Hepatocyte (in vitro differentiated cells): ENCODE measurements around the gene CIAPIN1. TPM values are rescaled to one million over a fixed set of nuclear protein-coding genes. Genes with fewer than 3 reads are reported as not detected.

Experiments used
- DNase-seq: peaks from one replicate; pipeline ENCODE4 v3.0.0-alpha.2; 2016; ENCODE audit warnings: low spot score
- H2AFZ ChIP-seq: fragments of 200-600 bp; sonication (generic); 2 replicates; pipeline ENCODE4 v1.6.0; 2016; ENCODE audit warnings: antibody characterized with exemption, mild to moderate bottlenecking
- H3K27ac ChIP-seq: fragments of 200-600 bp; sonication (generic); 2 replicates; pipeline ENCODE4 v1.5.1; 2016; ENCODE audit warnings: mild to moderate bottlenecking
- H3K27me3 ChIP-seq: fragments of 200-600 bp; sonication (generic); 2 replicates; pipeline ENCODE4 v1.6.1; 2016
- H3K36me3 ChIP-seq: fragments of 200-600 bp; sonication (generic); replicated peaks from 2 replicates; pipeline ENCODE4 v1.5.1; 2016; ENCODE audit warnings: low read depth; ENCODE audit not compliant: insufficient read depth
- H3K4me1 ChIP-seq: fragments of 200-600 bp; sonication (generic); 2 replicates; pipeline ENCODE4 v1.5.1; 2016; ENCODE audit warnings: mild to moderate bottlenecking, moderate library complexity; ENCODE audit not compliant: insufficient read depth
- H3K4me2 ChIP-seq: fragments of 200-600 bp; sonication (generic); 2 replicates; pipeline ENCODE4 v1.6.0; 2016
- H3K4me3 ChIP-seq: fragments of 200-600 bp; sonication (generic); 2 replicates; pipeline ENCODE4 v1.5.1; 2016; ENCODE audit warnings: mild to moderate bottlenecking
- H3K79me2 ChIP-seq: fragments of 200-600 bp; sonication (generic); 2 replicates; pipeline ENCODE4 v1.6.0; 2017; ENCODE audit warnings: mild to moderate bottlenecking
- H3K9me2 ChIP-seq: fragments of 200-600 bp; sonication (generic); replicated peaks from 2 replicates; pipeline ENCODE4 v1.6.0; 2017; ENCODE audit warnings: mild to moderate bottlenecking; ENCODE audit not compliant: insufficient read depth
- H3K9me3 ChIP-seq: fragments of 200-600 bp; sonication (generic); 2 replicates; pipeline ENCODE4 v1.5.1; 2016; ENCODE audit warnings: low read depth, mild to moderate bottlenecking
- H4K20me1 ChIP-seq: fragments of 200-600 bp; sonication (generic); 2 replicates; pipeline ENCODE4 v1.6.0; 2016; ENCODE audit warnings: mild to moderate bottlenecking; ENCODE audit not compliant: insufficient read depth, poor library complexity, severe bottlenecking
- CTCF ChIP-seq: fragments of 200-600 bp; sonication (generic); IDR thresholded peaks from 2 replicates; pipeline ENCODE4 v1.5.1; 2016; ENCODE audit warnings: antibody characterized with exemption, mild to moderate bottlenecking; ENCODE audit not compliant: poor library complexity
- EZH2 ChIP-seq: fragments of 200-600 bp; sonication (generic); IDR thresholded peaks from 2 replicates; pipeline ENCODE4 v1.6.1; 2016; ENCODE audit warnings: antibody characterized with exemption, mild to moderate bottlenecking, borderline replicate concordance
- EZH2phosphoT487 ChIP-seq: fragments of 200-600 bp; sonication (generic); IDR thresholded peaks from one replicate; pipeline ENCODE4 v1.6.1; 2018; ENCODE audit warnings: antibody characterized with exemption, mild to moderate bottlenecking, low read depth, moderate library complexity; ENCODE audit not compliant: unreplicated experiment, severe bottlenecking
- WGBS: methylation state at CpG from one replicate; pipeline ENCODE4 v1.1.6; 2016; ENCODE audit warnings: low lambda C conversion rate; ENCODE audit errors: missing lambda C conversion rate; 5-methylcytosine and 5-hydroxymethylcytosine counted together
- polyA plus RNA-seq: library from polyadenylated mRNA; unstranded; fragments of >200 nt; fragmentation: Nextera tagmentation; extraction: Ambion mirVana; gene quantifications from 2 replicates; pipeline ENCODE4 v1.2.1, GENCODE V29; 2016
- total RNA-seq: library from RNA; depleted of rRNA; stranded (reverse); fragments of >200 nt; gene quantifications from 2 replicates; pipeline ENCODE4 v1.2.3, GENCODE V29; 2014

The CIAPIN1 gene
- total and polyA plus RNA-seq, 2 experiments from 2014 or later, result 54.2 to 56.1 TPM

DNA sequence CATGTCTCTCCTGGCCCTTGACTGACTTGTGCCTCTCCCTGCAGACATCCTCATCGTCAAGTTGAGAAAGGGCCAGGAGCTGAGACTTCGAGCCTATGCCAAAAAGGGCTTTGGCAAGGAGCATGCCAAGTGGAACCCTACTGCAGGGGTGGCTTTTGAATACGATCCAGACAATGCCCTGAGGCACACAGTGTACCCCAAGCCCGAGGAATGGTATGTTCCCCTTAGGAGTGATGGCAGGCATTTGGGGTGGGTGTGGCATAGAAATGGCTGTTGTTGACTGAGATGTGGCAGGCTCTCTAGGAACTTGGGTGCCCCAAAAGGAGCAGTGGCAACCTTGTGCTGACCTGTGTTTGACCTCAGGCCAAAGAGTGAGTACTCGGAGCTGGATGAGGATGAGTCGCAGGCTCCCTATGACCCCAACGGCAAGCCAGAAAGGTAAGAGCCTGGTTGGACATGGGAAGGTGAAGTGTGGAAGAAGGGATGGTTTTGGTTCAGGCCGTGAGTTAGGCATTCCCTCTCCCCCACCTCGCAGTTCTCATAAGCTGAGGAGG is 22.8 kb upstream of the CIAPIN1 start:
- no peak for TF ChIP-seq EZH2
- no peak for TF ChIP-seq CTCF
- no peak for TF ChIP-seq EZH2phosphoT487
- Histone ChIP-seq H3K27ac (peak overlapping the region; percentile 88), H3K4me2 (no peak overlapping the region), H3K4me1 (peaks cover 30% of the 10 kb centered on the region), H3K9me2 (no peaks in the 10 kb centered on the region), H3K9me3 (no peaks in the 10 kb centered on the region), H3K27me3 (no peaks in the 10 kb centered on the region), H2AFZ (no peak overlapping the region), H4K20me1 (no peaks in the 10 kb centered on the region), H3K36me3 (no peaks in the 10 kb centered on the region), H3K4me3 (no peak overlapping the region), H3K79me2 (peaks cover 28% of the 10 kb centered on the region)
- DNase-seq, result no peak
- 79% methylated on average over 9 of the region's 9 CpGs for WGBS

DNA sequence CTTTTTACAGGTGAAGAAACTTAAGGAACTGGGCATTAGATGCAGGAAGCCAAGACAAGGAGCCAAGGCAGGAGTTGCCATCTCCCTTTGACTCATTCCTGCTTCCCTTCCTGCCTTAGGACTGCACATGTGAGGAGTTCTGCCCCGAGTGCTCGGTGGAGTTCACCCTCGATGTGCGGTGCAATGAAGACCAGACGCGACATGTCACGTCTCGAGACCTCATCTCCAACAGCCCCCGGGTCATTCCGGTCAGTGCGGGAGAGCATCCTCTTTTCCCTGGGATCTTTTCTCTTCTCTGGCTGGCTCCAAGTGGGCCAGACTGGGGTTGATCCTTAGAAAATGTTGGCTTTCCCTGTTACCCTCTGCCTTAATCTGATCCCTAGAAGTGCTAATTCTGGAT is 21.9 kb upstream of the CIAPIN1 start:
- Histone ChIP-seq H3K9me3 (no peaks in the 10 kb centered on the region), H2AFZ (no peak overlapping the region), H3K27ac (no peak overlapping the region), H4K20me1 (no peaks in the 10 kb centered on the region), H3K4me3 (no peak overlapping the region), H3K79me2 (peaks cover 38% of the 10 kb centered on the region), H3K9me2 (no peaks in the 10 kb centered on the region), H3K4me2 (no peak overlapping the region), H3K4me1 (peaks cover 31% of the 10 kb centered on the region), H3K36me3 (no peaks in the 10 kb centered on the region), H3K27me3 (no peaks in the 10 kb centered on the region)
- WGBS, result 83% methylated on average over 11 of the region's 11 CpGs
- TF ChIP-seq EZH2, result no peak
- no peak for TF ChIP-seq CTCF
- TF ChIP-seq EZH2phosphoT487, result no peak
- DNase-seq, result no peak

GRCh38 chr16:57468346-57468745 is 21.2 kb upstream of the CIAPIN1 start:
- Histone ChIP-seq H3K36me3 (no peaks in the 10 kb centered on the region), H3K4me2 (no peak overlapping the region), H3K9me2 (no peaks in the 10 kb centered on the region), H3K27me3 (no peaks in the 10 kb centered on the region), H3K4me3 (no peak overlapping the region), H4K20me1 (no peaks in the 10 kb centered on the region), H3K4me1 (peaks cover 37% of the 10 kb centered on the region), H3K27ac (no peak overlapping the region), H2AFZ (no peak overlapping the region), H3K9me3 (no peaks in the 10 kb centered on the region), H3K79me2 (peaks cover 45% of the 10 kb centered on the region)
- TF ChIP-seq CTCF (no peak), EZH2 (no peak), EZH2phosphoT487 (no peak)
- no peak for DNase-seq
- WGBS, result 92% methylated on average over 2 of the region's 2 CpGs
